Measurements from ENCODE around the gene LYPD5.
"Not testable (repeated sequence)": the region's sequence is repeated elsewhere in the genome, so short reads cannot be mapped to it uniquely, and the experiment has no call there.

Gene LYPD5

DNA sequence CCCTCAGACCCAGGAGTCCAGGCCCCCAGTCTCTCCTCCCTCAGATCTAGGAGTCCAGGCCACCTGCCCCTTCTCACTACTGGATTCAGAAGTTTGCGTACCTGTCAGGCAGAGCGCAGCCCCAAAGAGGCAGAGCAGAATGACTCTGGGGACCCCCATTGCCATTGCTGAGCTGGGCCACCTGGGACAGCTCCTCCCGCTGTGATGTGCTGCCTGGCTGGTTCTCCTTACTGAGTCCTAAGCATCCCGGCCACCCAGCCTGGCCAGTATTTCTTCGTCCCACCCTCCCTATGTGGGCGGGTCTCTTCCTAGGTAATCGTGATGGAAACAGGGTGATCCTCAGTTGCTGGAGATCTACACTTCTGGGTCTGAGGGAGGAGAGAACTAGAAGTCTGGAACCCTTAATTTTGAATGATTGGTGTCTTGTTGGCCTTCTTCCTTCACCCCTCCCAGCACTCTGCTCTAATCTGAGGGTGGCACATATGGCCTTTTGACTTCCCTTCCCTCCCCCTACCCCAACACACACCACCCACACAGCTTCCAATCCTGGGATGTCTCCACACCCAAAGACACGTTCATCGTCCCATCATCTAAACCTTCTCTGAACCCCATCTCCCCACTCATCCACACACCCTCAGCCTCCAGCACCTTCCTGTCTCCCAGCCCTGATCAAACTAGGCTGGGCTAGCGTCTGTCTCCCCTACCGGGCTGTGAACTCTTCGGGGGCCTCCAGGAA, at the start of gene LYPD5:
Gene LYPD5, minus strand, starts transcription at position 232 of the 736 bp plus-strand sequence. Its CDS starts 67 bp downstream, at position 165.
- Histone ChIP-seq H3K27ac (ENCODE audit: low read depth, low read length) (no peak within 1 kb of the TSS), H3K9me3 (ENCODE audit: control insufficient read depth, insufficient read depth, low read depth, low read length) (no peaks in the 10 kb centered on the region), H3K9ac (ENCODE audit: low read length) (no peak within 1 kb of the TSS), H3K4me1 (ENCODE audit: control insufficient read depth, insufficient read depth, low read length) (no peaks in the 10 kb centered on the region), H3K36me3 (ENCODE audit: control insufficient read depth, insufficient read depth, low read length) (no peaks in the 10 kb centered on the region), H3K27me3 (ENCODE audit: control insufficient read depth, insufficient read depth, low read length) (peaks cover 37% of the 10 kb centered on the region), H3K4me3 (ENCODE audit: low read depth, low read length) (no peak within 1 kb of the TSS)

DNA sequence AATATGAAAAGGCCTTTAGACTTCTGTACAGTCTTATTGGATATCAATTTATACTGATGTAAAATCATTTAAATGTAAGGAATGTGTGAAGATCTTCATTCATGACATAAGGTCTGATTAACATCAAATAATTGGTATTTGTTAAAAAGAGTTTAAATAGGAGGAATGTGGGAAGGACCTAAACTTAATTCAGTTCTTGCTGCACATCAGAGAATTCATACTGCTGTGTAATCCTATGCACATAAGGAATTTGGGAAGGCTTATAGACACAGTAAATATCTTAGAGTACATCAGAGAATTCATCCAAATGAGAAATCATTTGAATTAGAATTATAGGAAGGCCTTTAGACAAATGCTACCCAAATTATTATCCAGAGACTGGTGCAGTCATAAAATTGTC, 46.6 kb upstream of the LYPD5 start:
- no peak overlapping the region for H3K27ac ChIP-seq (ENCODE audit: low read depth, low read length)
- H3K9me3 ChIP-seq (ENCODE audit: control insufficient read depth, insufficient read depth, low read depth, low read length): peaks cover 78% of the 10 kb centered on the region
- H3K9ac ChIP-seq (ENCODE audit: low read length): no peak overlapping the region
- peaks cover 35% of the 10 kb centered on the region for H3K36me3 ChIP-seq (ENCODE audit: control insufficient read depth, insufficient read depth, low read length)
- no peaks in the 10 kb centered on the region for H3K27me3 ChIP-seq (ENCODE audit: control insufficient read depth, insufficient read depth, low read length)
- no peak overlapping the region for H3K4me3 ChIP-seq (ENCODE audit: low read depth, low read length)
- no peaks in the 10 kb centered on the region for H3K4me1 ChIP-seq (ENCODE audit: control insufficient read depth, insufficient read depth, low read length)

GRCh38 chr19:43847884-43848283, 45.6 kb upstream of the LYPD5 start:
- H3K9ac ChIP-seq (ENCODE audit: low read length): no peak overlapping the region
- H3K27ac ChIP-seq (ENCODE audit: low read depth, low read length): no peak overlapping the region
- peaks cover 85% of the 10 kb centered on the region for H3K9me3 ChIP-seq (ENCODE audit: control insufficient read depth, insufficient read depth, low read depth, low read length)
- H3K4me3 ChIP-seq (ENCODE audit: low read depth, low read length): no peak overlapping the region
- no peaks in the 10 kb centered on the region for H3K4me1 ChIP-seq (ENCODE audit: control insufficient read depth, insufficient read depth, low read length)
- H3K36me3 ChIP-seq (ENCODE audit: control insufficient read depth, insufficient read depth, low read length): peaks cover 43% of the 10 kb centered on the region
- no peaks in the 10 kb centered on the region for H3K27me3 ChIP-seq (ENCODE audit: control insufficient read depth, insufficient read depth, low read length)

GRCh38 chr19:43847246-43847645, 45.0 kb upstream of the LYPD5 start:
- H3K9ac ChIP-seq (ENCODE audit: low read length): no peak overlapping the region
- H3K4me1 ChIP-seq (ENCODE audit: control insufficient read depth, insufficient read depth, low read length): no peaks in the 10 kb centered on the region
- H3K27me3 ChIP-seq (ENCODE audit: control insufficient read depth, insufficient read depth, low read length): no peaks in the 10 kb centered on the region
- no peak overlapping the region; the same call in 1 of the 2 replicates for H3K27ac ChIP-seq (ENCODE audit: low read depth, low read length)
- no peak overlapping the region; the same call in 1 of the 2 replicates for H3K4me3 ChIP-seq (ENCODE audit: low read depth, low read length)
- peaks cover 85% of the 10 kb centered on the region for H3K9me3 ChIP-seq (ENCODE audit: control insufficient read depth, insufficient read depth, low read depth, low read length)
- H3K36me3 ChIP-seq (ENCODE audit: control insufficient read depth, insufficient read depth, low read length): peaks cover 50% of the 10 kb centered on the region

DNA sequence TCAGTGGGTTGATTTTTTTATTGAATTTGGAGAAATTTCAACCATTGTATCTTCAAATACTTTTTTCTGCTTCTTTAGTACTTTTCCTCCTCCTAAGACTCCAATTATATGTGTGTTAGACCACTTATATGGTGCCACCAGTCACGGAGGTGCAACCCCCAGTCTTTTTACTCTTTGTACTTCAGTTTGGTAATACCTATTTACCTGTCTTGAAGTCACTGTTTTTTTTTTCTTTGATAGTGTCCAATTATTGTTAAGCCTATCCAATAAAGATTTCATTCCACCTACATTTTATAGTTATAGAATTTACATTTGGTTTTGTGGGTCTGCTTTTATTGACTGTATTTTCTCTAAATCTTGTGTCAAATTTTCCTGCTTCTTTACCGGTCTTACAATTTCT, 39.8 kb upstream of the LYPD5 start:
- peaks cover 65% of the 10 kb centered on the region for H3K36me3 ChIP-seq (ENCODE audit: control insufficient read depth, insufficient read depth, low read length)
- H3K9me3 ChIP-seq (ENCODE audit: control insufficient read depth, insufficient read depth, low read depth, low read length): peaks cover 78% of the 10 kb centered on the region
- H3K27me3 ChIP-seq (ENCODE audit: control insufficient read depth, insufficient read depth, low read length): no peaks in the 10 kb centered on the region
- no peak overlapping the region for H3K4me3 ChIP-seq (ENCODE audit: low read depth, low read length)
- H3K27ac ChIP-seq (ENCODE audit: low read depth, low read length): no peak overlapping the region
- H3K4me1 ChIP-seq (ENCODE audit: control insufficient read depth, insufficient read depth, low read length): no peaks in the 10 kb centered on the region
- no peak overlapping the region for H3K9ac ChIP-seq (ENCODE audit: low read length)

DNA sequence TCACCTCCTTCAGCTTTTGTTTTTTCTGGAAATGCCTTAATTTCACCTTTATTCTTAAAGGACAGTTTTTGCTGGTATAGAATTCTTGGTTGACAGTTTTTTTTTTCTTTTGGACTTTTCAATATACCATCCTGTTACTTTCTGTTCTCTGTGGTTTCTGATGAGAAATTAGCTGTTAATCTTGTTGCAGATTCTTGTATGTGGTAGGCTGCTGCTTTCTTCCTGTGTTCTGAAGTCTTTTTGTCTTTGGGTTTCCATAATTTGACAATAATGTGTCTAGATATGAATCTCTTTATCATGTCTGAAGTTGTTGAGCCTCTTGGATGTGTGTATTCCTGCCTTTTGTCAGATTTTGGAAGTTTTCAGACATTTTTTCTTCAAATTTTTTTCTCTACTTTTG, 36.9 kb upstream of the LYPD5 start:
- H3K27me3 ChIP-seq (ENCODE audit: control insufficient read depth, insufficient read depth, low read length): no peaks in the 10 kb centered on the region
- peaks cover 72% of the 10 kb centered on the region for H3K36me3 ChIP-seq (ENCODE audit: control insufficient read depth, insufficient read depth, low read length)
- no peak overlapping the region for H3K4me3 ChIP-seq (ENCODE audit: low read depth, low read length)
- H3K4me1 ChIP-seq (ENCODE audit: control insufficient read depth, insufficient read depth, low read length): no peaks in the 10 kb centered on the region
- H3K9ac ChIP-seq (ENCODE audit: low read length): no peak overlapping the region
- no peak overlapping the region for H3K27ac ChIP-seq (ENCODE audit: low read depth, low read length)
- H3K9me3 ChIP-seq (ENCODE audit: control insufficient read depth, insufficient read depth, low read depth, low read length): peaks cover 64% of the 10 kb centered on the region

DNA sequence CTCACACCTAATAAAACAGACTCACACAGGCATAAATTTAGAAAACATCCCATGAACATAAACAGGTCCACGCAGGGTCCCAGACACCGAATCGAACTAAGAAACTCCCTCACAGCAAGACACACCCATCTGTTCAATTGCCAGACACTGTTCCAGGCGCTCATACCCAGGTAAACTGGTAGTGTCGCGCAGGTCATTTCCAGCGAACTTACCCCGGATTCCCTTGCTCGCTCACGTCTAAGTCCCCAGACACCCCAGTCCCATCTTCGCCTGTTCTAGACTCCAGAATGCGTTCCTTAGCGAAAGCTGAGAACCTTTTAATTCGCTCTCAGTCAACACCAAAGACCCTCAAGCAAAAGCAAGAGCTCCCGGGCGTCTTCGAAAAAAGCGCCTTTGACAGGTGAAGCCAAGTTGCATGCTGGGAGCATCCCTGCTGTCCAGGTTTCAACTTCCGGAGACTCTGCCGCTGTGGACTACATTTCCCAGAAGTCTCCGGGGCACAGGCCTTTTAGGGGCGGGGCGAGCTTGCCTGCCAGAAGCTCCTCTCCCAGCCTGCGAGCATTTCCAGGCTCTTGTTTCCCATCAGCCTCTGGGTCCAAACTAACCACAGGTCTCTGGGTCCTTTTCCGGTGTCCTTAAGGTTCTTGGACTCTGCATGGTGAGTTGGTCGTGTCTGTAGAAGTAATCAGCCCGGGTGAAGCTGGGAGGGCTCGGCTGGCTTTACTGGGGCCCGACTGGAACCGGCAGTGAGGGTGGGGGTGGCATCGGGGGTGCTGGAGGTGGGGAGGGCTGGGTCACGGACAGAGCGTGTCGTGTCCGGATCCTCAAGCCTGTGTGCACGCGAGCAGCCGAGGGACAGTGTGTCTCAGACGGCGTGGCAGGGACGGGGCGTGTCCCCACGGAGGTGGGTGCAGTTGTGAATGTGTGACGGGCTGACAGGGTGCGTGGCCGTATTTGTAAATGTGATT, 24.8 kb upstream of the LYPD5 start, which contains the start of gene ZNF283:
Gene ZNF283, plus strand, starts transcription at position 535 of the 968 bp plus-strand sequence. CDS start 6,184 bp downstream, outside the sequence.
- Histone ChIP-seq H3K4me1 (ENCODE audit: control insufficient read depth, insufficient read depth, low read length) (no peaks in the 10 kb centered on the region), H3K4me3 (ENCODE audit: low read depth, low read length) (peak within 1 kb of the TSS; percentile 77), H3K27me3 (ENCODE audit: control insufficient read depth, insufficient read depth, low read length) (no peaks in the 10 kb centered on the region), H3K27ac (ENCODE audit: low read depth, low read length) (no peak within 1 kb of the TSS), H3K36me3 (ENCODE audit: control insufficient read depth, insufficient read depth, low read length) (peaks cover 14% of the 10 kb centered on the region), H3K9ac (ENCODE audit: low read length) (peak within 1 kb of the TSS; percentile 18), H3K9me3 (ENCODE audit: control insufficient read depth, insufficient read depth, low read depth, low read length) (peaks cover 5% of the 10 kb centered on the region; the same call in 1 of the 2 replicates)

- not testable (repeated sequence) for H3K4me1 ChIP-seq (ENCODE audit: control insufficient read depth, insufficient read depth, low read length); H3K27ac ChIP-seq (ENCODE audit: low read depth, low read length); H3K9ac ChIP-seq (ENCODE audit: low read length); H3K36me3 ChIP-seq (ENCODE audit: control insufficient read depth, insufficient read depth, low read length); H3K4me3 ChIP-seq (ENCODE audit: low read depth, low read length); H3K9me3 ChIP-seq (ENCODE audit: control insufficient read depth, insufficient read depth, low read depth, low read length)
- H3K27me3 ChIP-seq (ENCODE audit: control insufficient read depth, insufficient read depth, low read length): peaks cover 13% of the 10 kb centered on the region; the same call in 1 of the 2 replicates
These were observed 22.3 kb upstream of the LYPD5 start for GRCh38 chr19:43824572-43824971.

GRCh38 chr19:43823856-43824255, 21.6 kb upstream of the LYPD5 start:
- peaks cover 18% of the 10 kb centered on the region; the same call in 1 of the 2 replicates for H3K27me3 ChIP-seq (ENCODE audit: control insufficient read depth, insufficient read depth, low read length)
- H3K4me1 ChIP-seq (ENCODE audit: control insufficient read depth, insufficient read depth, low read length): not testable (repeated sequence)

DNA sequence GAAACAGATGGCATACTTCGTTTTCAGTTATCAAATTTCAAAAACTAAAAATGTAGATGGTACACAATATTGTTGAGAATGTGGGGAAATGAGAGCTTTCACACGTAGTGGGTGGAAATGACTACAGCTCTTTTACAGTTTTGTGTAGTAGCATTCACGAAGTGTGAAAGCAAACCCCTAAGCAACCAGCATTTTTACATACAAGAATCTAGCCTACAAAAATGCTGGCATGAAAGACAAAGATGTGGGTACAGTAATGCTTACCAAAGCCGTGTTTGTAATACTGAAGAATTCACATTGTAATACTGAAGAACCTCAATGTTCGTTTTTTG, 18.6 kb upstream of the LYPD5 start:
- no peaks in the 10 kb centered on the region for H3K36me3 ChIP-seq (ENCODE audit: control insufficient read depth, insufficient read depth, low read length)
- no peaks in the 10 kb centered on the region; the same call in 1 of the 2 replicates for H3K9me3 ChIP-seq (ENCODE audit: control insufficient read depth, insufficient read depth, low read depth, low read length)
- no peaks in the 10 kb centered on the region for H3K4me1 ChIP-seq (ENCODE audit: control insufficient read depth, insufficient read depth, low read length)
- H3K4me3 ChIP-seq (ENCODE audit: low read depth, low read length): no peak overlapping the region; the same call in 1 of the 2 replicates
- H3K27ac ChIP-seq (ENCODE audit: low read depth, low read length): no peak overlapping the region
- H3K9ac ChIP-seq (ENCODE audit: low read length): no peak overlapping the region
- H3K27me3 ChIP-seq (ENCODE audit: control insufficient read depth, insufficient read depth, low read length): peaks cover 20% of the 10 kb centered on the region

More at GRCh38 chr19:43823856-43824255, 21.6 kb upstream of the LYPD5 start:
- H3K9me3 ChIP-seq (ENCODE audit: control insufficient read depth, insufficient read depth, low read depth, low read length); H3K36me3 ChIP-seq (ENCODE audit: control insufficient read depth, insufficient read depth, low read length); H3K27ac ChIP-seq (ENCODE audit: low read depth, low read length); H3K9ac ChIP-seq (ENCODE audit: low read length); H3K4me3 ChIP-seq (ENCODE audit: low read depth, low read length): not testable (repeated sequence)
